Measurements from ENCODE around the gene ATR.

ATR gene

DNA sequence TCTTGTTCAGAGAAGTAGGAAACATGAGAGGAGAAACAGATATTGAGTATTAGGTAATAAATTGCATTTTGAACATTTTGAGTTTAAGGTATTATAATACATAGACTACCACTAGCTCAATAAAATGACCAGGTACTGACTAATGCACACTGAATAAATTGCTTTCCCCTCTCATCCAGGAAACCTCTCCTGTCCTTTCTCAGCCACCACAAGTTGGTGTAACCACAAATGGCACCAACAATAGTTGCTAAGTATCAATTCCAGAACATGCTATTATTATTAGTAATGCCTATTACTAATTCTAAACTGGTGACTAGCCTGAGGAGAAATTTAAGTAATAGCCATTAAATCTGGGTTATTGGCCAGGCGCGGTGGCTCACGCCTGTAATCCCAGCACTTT lies 83.4 kb downstream of the ATR start:
- no peak for TF ChIP-seq JUND (IDR thresholded peaks at IDR 0.05; ENCODE audit: low read depth)
- in situ Hi-C loops (cut with HindIII; ENCODE audit: low pct_unique_long_range_greater_than_20kb, low sequenced_read_pairs): no loop called here
- no peak for DNase-seq (ENCODE audit: low read depth in 1 of 2, low spot score in 1 of 2)

GRCh38 chr3:142492184-142492583 lies 86.3 kb downstream of the ATR start:
- no peak for TF ChIP-seq JUND (IDR thresholded peaks at IDR 0.05; ENCODE audit: low read depth)
- no peak for DNase-seq (ENCODE audit: low read depth in 1 of 2, low spot score in 1 of 2)
- in situ Hi-C loops (cut with HindIII; ENCODE audit: low pct_unique_long_range_greater_than_20kb, low sequenced_read_pairs): no loop called here

- in situ Hi-C loops (cut with HindIII; ENCODE audit: low pct_unique_long_range_greater_than_20kb, low sequenced_read_pairs): no loop called here
- peak; percentile 38; the same call in 1 of the 2 replicates for TF ChIP-seq JUND (IDR thresholded peaks at IDR 0.05; ENCODE audit: low read depth)
- DNase-seq (ENCODE audit: low read depth in 1 of 2, low spot score in 1 of 2): peak; percentile 16 to 93
Observed at GRCh38 chr3:142489572-142490323, 88.8 kb downstream of the ATR start.

- TF ChIP-seq JUND (IDR thresholded peaks at IDR 0.05; ENCODE audit: low read depth): no peak
- no peak for DNase-seq (ENCODE audit: low read depth in 1 of 2, low spot score in 1 of 2)
- in situ Hi-C loops (cut with HindIII; ENCODE audit: low pct_unique_long_range_greater_than_20kb, low sequenced_read_pairs): no loop called here
Observed at GRCh38 chr3:142484912-142485435, 93.6 kb downstream of the ATR start.

GRCh38 chr3:142481196-142481595 lies 97.3 kb downstream of the ATR start:
- DNase-seq (ENCODE audit: low read depth in 1 of 2, low spot score in 1 of 2): no peak
- in situ Hi-C loops (cut with HindIII; ENCODE audit: low pct_unique_long_range_greater_than_20kb, low sequenced_read_pairs): no loop called here
- no peak for TF ChIP-seq JUND (IDR thresholded peaks at IDR 0.05; ENCODE audit: low read depth)

DNA sequence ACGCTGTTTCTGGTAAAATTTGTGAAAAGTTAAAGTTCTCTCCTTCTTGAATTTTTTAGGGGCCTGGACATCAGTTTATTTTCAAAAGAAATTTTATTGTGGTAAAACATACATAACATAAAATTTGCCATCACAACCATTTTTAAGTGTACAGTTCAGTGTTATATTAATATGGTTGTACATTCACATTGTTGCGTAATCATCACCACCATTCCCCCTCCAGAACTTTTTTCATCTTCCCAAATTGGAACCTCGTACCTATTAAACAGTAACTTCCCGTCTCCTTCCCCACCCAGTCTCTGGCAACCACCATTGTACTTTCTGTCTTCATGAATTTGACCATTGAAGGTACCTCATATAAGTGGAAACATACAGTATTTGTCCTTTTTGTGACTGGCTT lies 107.7 kb downstream of the ATR start:
- in situ Hi-C loops (cut with HindIII; ENCODE audit: low pct_unique_long_range_greater_than_20kb, low sequenced_read_pairs): no loop called here
- no peak for TF ChIP-seq JUND (IDR thresholded peaks at IDR 0.05; ENCODE audit: low read depth)

GRCh38 chr3:142468456-142468855 lies 110.1 kb downstream of the ATR start:
- DNase-seq (ENCODE audit: low read depth in 1 of 2, low spot score in 1 of 2): no peak

More for the DNA sequence above, 107.7 kb downstream of the ATR start:
- DNase-seq (ENCODE audit: low read depth in 1 of 2, low spot score in 1 of 2): no peak

DNA sequence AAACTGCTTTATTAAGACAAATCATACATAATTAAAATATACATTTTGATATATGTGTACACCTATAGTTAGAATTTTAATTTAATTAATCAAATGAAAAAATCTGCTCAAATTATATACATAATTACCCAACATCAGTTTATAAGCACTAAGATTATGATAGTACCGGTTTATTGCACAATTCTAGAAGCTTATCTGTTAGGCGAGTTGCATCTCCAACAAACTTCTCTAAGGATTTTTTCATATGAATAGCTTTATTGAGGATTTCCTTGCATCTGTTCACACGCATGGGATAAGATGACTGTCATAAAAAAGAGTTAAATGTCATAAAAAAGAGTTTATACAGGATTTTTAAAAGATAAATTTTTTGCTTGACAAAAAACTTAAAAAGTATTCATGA lies 110.8 kb downstream of the ATR start:
- DNase-seq (ENCODE audit: low read depth in 1 of 2, low spot score in 1 of 2): no peak
- in situ Hi-C loops (cut with HindIII; ENCODE audit: low pct_unique_long_range_greater_than_20kb, low sequenced_read_pairs): no loop called here
- TF ChIP-seq JUND (IDR thresholded peaks at IDR 0.05; ENCODE audit: low read depth): no peak

More at GRCh38 chr3:142468456-142468855, 110.1 kb downstream of the ATR start:
- in situ Hi-C loops (cut with HindIII; ENCODE audit: low pct_unique_long_range_greater_than_20kb, low sequenced_read_pairs): no loop called here
- TF ChIP-seq JUND (IDR thresholded peaks at IDR 0.05; ENCODE audit: low read depth): no peak

DNA sequence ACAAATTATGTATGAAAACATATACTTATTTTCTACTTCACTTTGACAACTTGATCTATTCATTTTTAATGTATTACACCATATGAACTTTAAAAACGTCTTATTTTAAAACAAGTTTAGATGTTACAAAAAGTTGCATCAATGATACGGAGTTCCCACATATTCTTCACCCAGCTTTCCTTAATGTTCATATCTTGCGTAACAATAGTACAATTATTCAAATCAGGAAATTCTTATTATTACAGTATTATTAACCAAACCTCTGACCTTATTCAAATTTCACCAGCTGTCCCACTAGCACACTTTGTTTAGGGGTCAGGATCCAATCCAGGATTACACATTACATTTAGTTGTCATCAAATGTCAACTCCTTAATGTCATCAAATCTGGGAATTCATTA lies 117.8 kb downstream of the ATR start:
- no peak for TF ChIP-seq JUND (IDR thresholded peaks at IDR 0.05; ENCODE audit: low read depth)
- no peak for DNase-seq (ENCODE audit: low read depth in 1 of 2, low spot score in 1 of 2)
- in situ Hi-C loops (cut with HindIII; ENCODE audit: low pct_unique_long_range_greater_than_20kb, low sequenced_read_pairs): no loop called here

- in situ Hi-C loops (cut with HindIII; ENCODE audit: low pct_unique_long_range_greater_than_20kb, low sequenced_read_pairs): no loop called here
- no peak for DNase-seq (ENCODE audit: low read depth in 1 of 2, low spot score in 1 of 2)
- TF ChIP-seq JUND (IDR thresholded peaks at IDR 0.05; ENCODE audit: low read depth): no peak
Observed at GRCh38 chr3:142459929-142460328, 118.6 kb downstream of the ATR start.

- DNase-seq (ENCODE audit: low read depth in 1 of 2, low spot score in 1 of 2): no peak
- in situ Hi-C loops (cut with HindIII; ENCODE audit: low pct_unique_long_range_greater_than_20kb, low sequenced_read_pairs): no loop called here
- TF ChIP-seq JUND (IDR thresholded peaks at IDR 0.05; ENCODE audit: low read depth): no peak
Observed at GRCh38 chr3:142459096-142459495, 119.4 kb downstream of the ATR start.

- DNase-seq (ENCODE audit: low read depth in 1 of 2, low spot score in 1 of 2): no peak
- in situ Hi-C loops (cut with HindIII; ENCODE audit: low pct_unique_long_range_greater_than_20kb, low sequenced_read_pairs): no loop called here
- TF ChIP-seq JUND (IDR thresholded peaks at IDR 0.05; ENCODE audit: low read depth): no peak
Observed at GRCh38 chr3:142450881-142451280, 127.7 kb downstream of the ATR start.

- DNase-seq (ENCODE audit: low read depth in 1 of 2, low spot score in 1 of 2): no peak
Observed at GRCh38 chr3:142450189-142450588, 128.3 kb downstream of the ATR start.

More at GRCh38 chr3:142450189-142450588, 128.3 kb downstream of the ATR start:
- in situ Hi-C loops (cut with HindIII; ENCODE audit: low pct_unique_long_range_greater_than_20kb, low sequenced_read_pairs): no loop called here
- no peak for TF ChIP-seq JUND (IDR thresholded peaks at IDR 0.05; ENCODE audit: low read depth)

Data from T47D (cell line).